Adrenal gland (tissue), 12 donors: Measurements from ENCODE around the gene UGT8. TPM values are rescaled to one million over a fixed set of nuclear protein-coding genes. Genes with fewer than 3 reads are reported as not detected.

ENCODE experiments used
- DNase-seq, 7 donors: peaks; one replicate each; pipeline ENCODE4 v3.0.0-alpha.2; 2019 to 2020
- H3K27ac ChIP-seq, 5 donors: fragments of 200-600 bp; sonication (generic) in 4 of 5; 1 replicate in 3 of 5; 2 replicates in 2 of 5; pipeline versions ENCODE4 v1.5.1 to v1.8.0; 2016 to 2020; ENCODE audit warnings: mild to moderate bottlenecking in 1 of 5
- H3K27me3 ChIP-seq: fragments of 200-600 bp; 2 replicates; pipeline ENCODE4 v1.8.0; 2021
- H3K36me3 ChIP-seq, 2 donors: fragments of 200-600 bp; replicated peaks in 1 of 2; 1 replicate in 1 of 2; 2 replicates in 1 of 2; pipeline versions ENCODE4 v1.5.1 to v1.8.0; 2018 to 2022
- H3K4me1 ChIP-seq, 2 donors: fragments of 200-600 bp; replicated peaks in 1 of 2; 1 replicate in 1 of 2; 2 replicates in 1 of 2; pipeline versions ENCODE4 v1.5.1 to v1.8.0; 2018 to 2021
- H3K4me3 ChIP-seq, 4 donors: fragments of 200-600 bp; sonication (generic) in 3 of 4; one replicate each; pipeline ENCODE4 v1.5.1; 2016 to 2018
- H3K9me3 ChIP-seq, 3 donors: fragments of 200-600 bp; sonication (generic) in 1 of 3; replicated peaks in 1 of 3; 1 replicate in 2 of 3; 2 replicates in 1 of 3; pipeline versions ENCODE4 v1.5.1 to v1.8.0; 2016 to 2021
- CTCF ChIP-seq, 6 experiments: fragments of 450-650 bp in 4 of 6; fragments of 200-600 bp in 2 of 6; sonication (generic) in 1 of 6; IDR thresholded peaks; 1 replicate in 5 of 6; 2 replicates in 1 of 6; pipeline versions ENCODE4 v1.5.1 to v1.8.0; 2016 to 2021; ENCODE audit warnings: antibody characterized with exemption in 6 of 6, mild to moderate bottlenecking in 2 of 6, moderate library complexity in 1 of 6
- POLR2A ChIP-seq, 2 donors: fragments of 450-650 bp; IDR thresholded peaks; one replicate each; pipeline ENCODE4 v1.6.1; 2017; ENCODE audit warnings: antibody characterized with exemption in 2 of 2, mild to moderate bottlenecking in 2 of 2, moderate library complexity in 1 of 2
- WGBS, 4 donors: extraction: QIAGEN DNeasy Blood & Tissue Kit in 2 of 4; methylation state at CpG; one replicate each; pipeline versions ENCODE4 v1.1.5 to v1.1.7; 2013 to 2017; 5-methylcytosine and 5-hydroxymethylcytosine counted together
- intact Hi-C, 2 donors: fragments of 100-400 bp; cut with DNase I; formaldehyde crosslinking; loops; one replicate each; pipeline versions ENCODE4 v1.14.1 to v1.15.0; 2022 to 2023
- polyA plus RNA-seq, 3 donors: library from polyadenylated mRNA; stranded (reverse); fragments of 200-250 nt in 2 of 3; fragments of 350-450 nt in 1 of 3; fragmentation: Illumina TruSeq in 1 of 3; extraction: RNeasy Lipid Tissue Mini Kit (QIAGEN cat#74804) in 1 of 3; gene quantifications; one replicate each; pipeline ENCODE4 v1.2.3, GENCODE V29; 2013 to 2014
- total RNA-seq, 9 donors: library from RNA; depleted of rRNA in 4 of 9; stranded (reverse); fragments of >200 nt in 4 of 9; fragments of 120-200 nt in 1 of 9; fragmentation: NEBNext Ultra II Directional in 1 of 9; extraction: Animal tissue kit (Norgen Biotek cat#: 25700) in 1 of 9; gene quantifications; one replicate each; pipeline versions ENCODE4 v1.1.0 to v1.2.4, GENCODE V29; 2013 to 2023
- donor health status: healthy with polysubstance abuse.
- donor health status: Bipolar disorder and iron deficiency.
- donor health status: DM: yes; HTN: yes; CAD: no.
- donor health status: DM: no; HTN: no; CAD: no.
- donor health status: DM: no; HTN: no; CAD: no.
- donor health status: DM: yes; HTN: yes; CAD: no.

Gene UGT8
- total and polyA plus RNA-seq, 12 donors, result 0.08 to 0.78 (median 0.28) TPM; not detected in 5

- H3K4me1 ChIP-seq, result no peaks in the 10 kb centered on the region
- TF ChIP-seq CTCF (IDR thresholded peaks at IDR 0.05) (no peak), POLR2A (IDR thresholded peaks at IDR 0.05) (no peak)
- H3K36me3 ChIP-seq, result no peaks in the 10 kb centered on the region
- no peak overlapping the region for H3K4me3 ChIP-seq
- intact Hi-C loops, result no loop called here
- no peaks in the 10 kb centered on the region for H3K9me3 ChIP-seq
- H3K27ac ChIP-seq, result no peak overlapping the region
- WGBS, 4 donors, result 10 to 27% (median 24%) methylated on average over 2 of the region's 2 CpGs
- H3K27me3 ChIP-seq, result no peaks in the 10 kb centered on the region
- DNase-seq, result no peak
Measured at GRCh38 chr4:114562176-114562904, 36.3 kb upstream of the UGT8 start.

- H3K4me3 ChIP-seq, result no peak overlapping the region
Measured at GRCh38 chr4:114563536-114564315, 34.9 kb upstream of the UGT8 start.

GRCh38 chr4:114577386-114577785 is 21.2 kb upstream of the UGT8 start:
- no peaks in the 10 kb centered on the region for H3K4me1 ChIP-seq
- H3K4me3 ChIP-seq, result no peak overlapping the region
- no peaks in the 10 kb centered on the region for H3K36me3 ChIP-seq
- TF ChIP-seq POLR2A (IDR thresholded peaks at IDR 0.05) (no peak), CTCF (IDR thresholded peaks at IDR 0.05) (no peak)
- H3K27ac ChIP-seq, result no peak overlapping the region
- no peak for DNase-seq
- no peaks in the 10 kb centered on the region for H3K27me3 ChIP-seq
- whole genome bisulfite sequencing, 4 donors, result 85 to 90% (median 87%) methylated on average over 2 of the region's 2 CpGs
- no peaks in the 10 kb centered on the region for H3K9me3 ChIP-seq
- intact Hi-C loops, result no loop called here

More at GRCh38 chr4:114563536-114564315, 34.9 kb upstream of the UGT8 start:
- WGBS, 4 donors, result 46 to 52% (median 50%) methylated on average over 5 of the region's 5 CpGs
- Histone ChIP-seq H3K27ac (no peak overlapping the region), H3K4me1 (no peaks in the 10 kb centered on the region), H3K9me3 (no peaks in the 10 kb centered on the region), H3K36me3 (no peaks in the 10 kb centered on the region), H3K27me3 (no peaks in the 10 kb centered on the region)
- no peak for DNase-seq
- intact Hi-C loops, result no loop called here
- TF ChIP-seq POLR2A (IDR thresholded peaks at IDR 0.05) (no peak), CTCF (IDR thresholded peaks at IDR 0.05) (no peak)

- 56 to 82% (median 78%) methylated on average over 1 of the region's 1 CpG for WGBS, 4 donors
- H3K4me3 ChIP-seq, result no peak overlapping the region
- H3K36me3 ChIP-seq, result no peaks in the 10 kb centered on the region
- H3K9me3 ChIP-seq, result no peaks in the 10 kb centered on the region
- H3K27me3 ChIP-seq, result no peaks in the 10 kb centered on the region
- DNase-seq, result no peak
- TF ChIP-seq CTCF (IDR thresholded peaks at IDR 0.05) (no peak), POLR2A (IDR thresholded peaks at IDR 0.05) (no peak)
- intact Hi-C loops, result no loop called here
- H3K4me1 ChIP-seq, result no peaks in the 10 kb centered on the region
- H3K27ac ChIP-seq, result no peak overlapping the region
Measured at GRCh38 chr4:114582621-114583020, 16.0 kb upstream of the UGT8 start.
